ENCODE data around the gene ARSG.
A peak's percentile ranks its signal among the peaks of the same experiment; 100 is the strongest.

Gene ARSG

DNA sequence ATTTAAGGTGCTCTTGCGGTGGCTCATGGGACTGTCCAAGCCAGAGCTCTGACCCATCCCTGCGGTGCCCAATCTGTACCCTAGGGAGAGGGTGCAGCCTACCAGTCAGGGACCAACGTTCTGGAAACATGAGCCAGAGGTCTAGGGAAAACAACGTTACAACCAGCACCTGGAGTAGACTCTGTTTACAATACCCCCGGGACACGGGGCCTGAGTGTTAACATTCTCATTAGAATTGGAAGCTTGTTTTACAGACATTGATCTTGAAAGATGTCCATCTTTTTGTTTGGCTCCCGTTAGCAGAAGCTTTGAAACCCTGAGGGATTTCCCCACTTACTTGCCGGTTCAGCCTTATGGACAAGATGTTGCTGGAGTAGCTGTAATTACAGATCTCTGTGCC, 159.1 kb downstream of the ARSG start:
- no peak overlapping the region for H3K4me3 ChIP-seq (ENCODE audit: low read depth, low read length)
- H3K27ac ChIP-seq = no peak overlapping the region
- H3K27me3 ChIP-seq (ENCODE audit: insufficient read depth, low read depth, severe bottlenecking) = no peaks in the 10 kb centered on the region
- H3K9me3 ChIP-seq (ENCODE audit: severe bottlenecking) = no peaks in the 10 kb centered on the region
- TF ChIP-seq, protein P1, sequence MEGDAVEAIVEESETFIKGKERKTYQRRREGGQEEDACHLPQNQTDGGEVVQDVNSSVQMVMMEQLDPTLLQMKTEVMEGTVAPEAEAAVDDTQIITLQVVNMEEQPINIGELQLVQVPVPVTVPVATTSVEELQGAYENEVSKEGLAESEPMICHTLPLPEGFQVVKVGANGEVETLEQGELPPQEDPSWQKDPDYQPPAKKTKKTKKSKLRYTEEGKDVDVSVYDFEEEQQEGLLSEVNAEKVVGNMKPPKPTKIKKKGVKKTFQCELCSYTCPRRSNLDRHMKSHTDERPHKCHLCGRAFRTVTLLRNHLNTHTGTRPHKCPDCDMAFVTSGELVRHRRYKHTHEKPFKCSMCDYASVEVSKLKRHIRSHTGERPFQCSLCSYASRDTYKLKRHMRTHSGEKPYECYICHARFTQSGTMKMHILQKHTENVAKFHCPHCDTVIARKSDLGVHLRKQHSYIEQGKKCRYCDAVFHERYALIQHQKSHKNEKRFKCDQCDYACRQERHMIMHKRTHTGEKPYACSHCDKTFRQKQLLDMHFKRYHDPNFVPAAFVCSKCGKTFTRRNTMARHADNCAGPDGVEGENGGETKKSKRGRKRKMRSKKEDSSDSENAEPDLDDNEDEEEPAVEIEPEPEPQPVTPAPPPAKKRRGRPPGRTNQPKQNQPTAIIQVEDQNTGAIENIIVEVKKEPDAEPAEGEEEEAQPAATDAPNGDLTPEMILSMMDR (IDR thresholded peaks at IDR 0.05; ENCODE audit: low read depth, low read length) = no peak
- no peak for DNase-seq
- H3K36me3 ChIP-seq = no peaks in the 10 kb centered on the region; the same call in 1 of the 2 replicates

DNA sequence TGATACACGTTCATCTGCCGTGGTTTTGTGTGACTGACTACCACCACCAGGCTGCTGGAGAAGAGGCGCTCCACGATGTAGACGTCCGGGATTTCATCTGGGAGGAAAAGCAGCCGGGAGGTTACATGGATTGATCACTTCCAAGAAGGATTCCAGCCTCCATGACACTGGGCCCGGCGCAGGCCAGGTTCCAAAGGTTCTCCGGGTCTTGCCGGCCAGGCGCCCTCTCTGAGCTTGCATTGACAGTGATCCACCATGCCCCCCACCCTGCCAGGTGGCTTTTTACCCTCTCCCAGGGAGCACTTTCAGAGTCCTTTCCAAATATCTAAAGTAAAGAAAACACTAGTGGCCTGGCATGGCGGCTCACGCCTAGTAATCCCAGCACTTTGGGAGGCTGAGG, 159.5 kb downstream of the ARSG start:
- TF ChIP-seq, protein P1 (IDR thresholded peaks at IDR 0.05; ENCODE audit: low read depth, low read length) = no peak
- Histone ChIP-seq H3K4me3 (ENCODE audit: low read depth, low read length) (no peak overlapping the region), H3K27me3 (ENCODE audit: insufficient read depth, low read depth, severe bottlenecking) (no peaks in the 10 kb centered on the region), H3K36me3 (no peaks in the 10 kb centered on the region; the same call in 1 of the 2 replicates), H3K27ac (no peak overlapping the region), H3K9me3 (ENCODE audit: severe bottlenecking) (no peaks in the 10 kb centered on the region)
- no peak for DNase-seq

DNA sequence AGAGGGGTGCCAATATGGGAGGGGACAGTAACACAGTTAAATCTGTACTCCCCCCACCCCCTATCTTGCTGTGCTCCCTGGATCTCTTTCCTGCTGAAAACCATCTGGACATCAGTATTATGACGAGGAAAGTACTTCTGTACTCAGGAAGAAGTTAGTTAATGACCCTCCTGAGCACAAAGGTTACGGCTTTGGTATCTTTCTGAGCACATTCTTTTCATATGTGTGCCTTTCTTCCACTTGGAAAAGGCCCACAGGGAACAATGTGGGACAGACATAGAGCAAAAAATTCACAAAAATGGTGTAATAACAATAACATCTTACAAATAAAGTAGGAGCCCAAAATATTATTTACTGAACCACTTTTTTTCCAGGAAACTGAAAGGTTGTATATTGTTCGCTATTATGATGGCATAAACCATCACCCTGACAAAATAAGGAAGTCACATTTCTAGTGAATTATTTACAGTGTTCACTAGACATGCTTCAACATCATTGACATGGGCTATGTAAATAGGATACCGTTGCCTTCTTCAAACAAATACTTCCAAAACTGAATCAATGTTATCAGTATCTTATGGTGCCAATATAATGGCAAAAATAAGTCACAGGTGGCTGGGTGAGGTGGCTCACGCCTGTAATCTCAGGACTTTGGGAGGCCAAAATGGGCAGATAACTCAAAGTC, 160.5 kb downstream of the ARSG start:
- H3K27me3 ChIP-seq (ENCODE audit: insufficient read depth, low read depth, severe bottlenecking) = no peaks in the 10 kb centered on the region
- no peaks in the 10 kb centered on the region; the same call in 1 of the 2 replicates for H3K36me3 ChIP-seq
- no peaks in the 10 kb centered on the region for H3K9me3 ChIP-seq (ENCODE audit: severe bottlenecking)
- TF ChIP-seq, protein P1 (IDR thresholded peaks at IDR 0.05; ENCODE audit: low read depth, low read length) = no peak
- no peak overlapping the region for H3K27ac ChIP-seq
- H3K4me3 ChIP-seq (ENCODE audit: low read depth, low read length) = no peak overlapping the region
- DNase-seq = no peak

DNA sequence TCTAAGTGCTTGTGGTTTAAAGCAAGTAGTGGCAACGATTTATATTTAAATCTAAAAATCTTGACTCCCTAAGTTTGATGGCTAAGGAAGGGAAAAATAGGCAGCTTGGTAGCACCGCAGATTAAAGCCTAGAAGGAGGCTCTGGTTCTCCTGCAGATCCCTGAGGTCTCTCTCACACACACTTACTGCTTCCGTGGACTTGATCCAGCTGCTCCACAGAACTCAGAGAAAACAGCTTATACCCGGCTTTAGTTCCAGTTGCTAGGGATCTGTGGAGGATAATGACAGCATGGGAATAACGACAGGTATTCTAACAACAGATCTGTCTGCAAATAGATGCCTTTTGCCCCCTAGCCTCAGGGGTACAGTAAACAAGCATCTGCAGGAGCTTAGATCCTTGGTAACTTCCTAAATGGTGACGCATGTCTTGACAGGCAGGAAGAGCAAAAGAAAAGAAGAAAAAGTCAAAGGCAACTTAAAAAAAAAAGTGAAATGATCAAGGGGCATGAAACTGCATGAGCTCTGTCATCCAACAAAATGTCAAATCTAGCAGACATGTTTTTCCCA, 161.5 kb downstream of the ARSG start:
- no peak overlapping the region for H3K4me3 ChIP-seq (ENCODE audit: low read depth, low read length)
- DNase-seq = peak; percentile 60
- TF ChIP-seq, protein P1 (IDR thresholded peaks at IDR 0.05; ENCODE audit: low read depth, low read length) = no peak

DNA sequence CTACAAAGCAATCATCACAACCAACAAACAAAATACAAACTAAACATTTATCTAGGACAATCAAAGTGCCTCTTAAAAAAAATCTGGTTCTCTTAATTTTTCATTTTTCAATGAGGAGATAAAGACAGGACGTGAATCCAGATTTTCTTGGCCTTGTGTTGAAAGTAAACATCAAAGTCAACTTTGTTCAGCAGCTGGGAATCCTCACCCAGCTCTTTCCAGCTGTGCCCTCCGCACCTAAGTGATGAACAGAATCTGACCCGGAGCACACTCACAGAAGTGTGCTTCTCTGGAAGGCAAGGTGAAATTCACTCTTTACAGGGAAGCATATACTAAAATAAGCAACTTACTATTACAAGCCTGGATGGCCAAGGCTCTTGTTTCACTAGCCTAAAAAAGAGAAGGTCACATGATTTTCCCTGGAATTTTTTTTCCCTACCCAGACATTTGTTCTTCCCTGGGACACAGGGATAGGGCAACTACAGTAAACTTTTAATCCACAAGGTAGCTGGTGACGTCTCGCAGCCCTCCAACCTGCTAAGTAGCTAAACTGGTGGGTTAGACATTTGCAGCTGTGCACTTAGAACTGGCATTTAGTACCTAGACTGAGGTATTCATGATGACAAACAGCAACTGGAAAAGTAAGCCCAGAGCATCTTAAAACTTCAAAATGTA, 162.8 kb downstream of the ARSG start:
- TF ChIP-seq, protein P1 (IDR thresholded peaks at IDR 0.05; ENCODE audit: low read depth, low read length) = no peak
- Histone ChIP-seq H3K27ac (no peak overlapping the region), H3K36me3 (no peaks in the 10 kb centered on the region), H3K4me3 (ENCODE audit: low read depth, low read length) (no peak overlapping the region), H3K9me3 (ENCODE audit: severe bottlenecking) (no peaks in the 10 kb centered on the region), H3K27me3 (ENCODE audit: insufficient read depth, low read depth, severe bottlenecking) (no peaks in the 10 kb centered on the region)
- DNase-seq = no peak

More for the DNA sequence above, 161.5 kb downstream of the ARSG start:
- Histone ChIP-seq H3K36me3 (no peaks in the 10 kb centered on the region), H3K27ac (no peak overlapping the region), H3K27me3 (ENCODE audit: insufficient read depth, low read depth, severe bottlenecking) (no peaks in the 10 kb centered on the region), H3K9me3 (ENCODE audit: severe bottlenecking) (no peaks in the 10 kb centered on the region)
